ENCODE results near the gene KCNJ9. TPM values are rescaled to one million over a fixed set of nuclear protein-coding genes. Genes with fewer than 3 reads are reported as not detected.

KCNJ9 gene
- total and polyA plus RNA-seq, 2 donors (not counting 3 experiments of a cell fraction or from before 2014, with no cell fraction given) = not detected

GRCh38 chr1:160094806-160095205 is 13.5 kb downstream of the KCNJ9 start:
- no peak overlapping the region for H3K27ac ChIP-seq (ENCODE audit: insufficient read depth, low read depth, low read length)
- H4K20me1 ChIP-seq (replicated peaks; ENCODE audit: control insufficient read depth, extremely low read depth, insufficient read depth, low read length) = no peaks in the 10 kb centered on the region
- no peak for TF ChIP-seq JUN (IDR thresholded peaks at IDR 0.05; ENCODE audit: borderline replicate concordance, insufficient read depth, insufficient read length, low read depth)
- TF ChIP-seq MAX (IDR thresholded peaks at IDR 0.05; ENCODE audit: insufficient read depth, insufficient read length) = no peak
- no peak for TF ChIP-seq MYC (IDR thresholded peaks at IDR 0.05; ENCODE audit: low read depth, low read length)
- TF ChIP-seq POLR2AphosphoS5 (IDR thresholded peaks at IDR 0.05; ENCODE audit: insufficient read depth, low read depth, low read length) = no peak
- TF ChIP-seq CTCF (IDR thresholded peaks at IDR 0.05; ENCODE audit: extremely low read depth in 1 of 2, insufficient read depth in 1 of 2, low read depth in 1 of 2, low read length in 2 of 2) = no peak
- no peak for TF ChIP-seq FOS (IDR thresholded peaks at IDR 0.05; ENCODE audit: borderline replicate concordance, insufficient read depth, low read length)
- TF ChIP-seq POLR2A (IDR thresholded peaks at IDR 0.05; ENCODE audit: low read depth, low read length) = no peak
- no peaks in the 10 kb centered on the region for H3K27me3 ChIP-seq (ENCODE audit: control insufficient read depth in 2 of 2, insufficient read depth in 2 of 2, low read length in 2 of 2)
- no peaks in the 10 kb centered on the region for H3K79me2 ChIP-seq (ENCODE audit: control insufficient read depth, insufficient read depth, low read length)
- intact Hi-C loops (cut with micrococcal nuclease) = loop anchor here (5.0 kb wide), 1 partner anchor 158 kb away; no protein-coding TSS in a partner anchor
- no peak overlapping the region for H3K9ac ChIP-seq (replicated peaks; ENCODE audit: extremely low read depth, insufficient read depth, low read length)
- CTCF ChIA-PET = interaction anchor here (2.2 kb wide), 1 partner anchor 16 kb away, joined by 5 read pairs; no protein-coding TSS in a partner anchor
- FAIRE-seq (no peak), DNase-seq (ENCODE audit: low read depth, low spot score) (no peak)
- no peak overlapping the region for H3K4me3 ChIP-seq (replicated peaks in 1 of 3; ENCODE audit: insufficient read depth in 1 of 3, low read depth in 1 of 3, low read length in 3 of 3)
- no peak overlapping the region for H2AFZ ChIP-seq (ENCODE audit: low read depth, low read length)
- H3K4me2 ChIP-seq (ENCODE audit: insufficient read depth, low read length) = no peak overlapping the region
- no peaks in the 10 kb centered on the region for H3K9me3 ChIP-seq (replicated peaks; ENCODE audit: control insufficient read depth, insufficient read depth, low read length)
- dilution Hi-C loops (cut with MboI; ENCODE audit: extremely low pct_ligation_motif_present, low sequenced_read_pairs) = no loop called here
- POLR2A ChIA-PET = no interaction called here
- H3K9me1 ChIP-seq (replicated peaks; ENCODE audit: control insufficient read depth, extremely low read depth, insufficient read depth, low read length) = no peaks in the 10 kb centered on the region
- no TSS peak for BruUV-seq (replicated peaks)
- H3K4me1 ChIP-seq (ENCODE audit: control insufficient read depth, extremely low read depth, insufficient read depth, low read length) = peaks cover 7% of the 10 kb centered on the region
- H3K36me3 ChIP-seq (ENCODE audit: control insufficient read depth in 2 of 2, extremely low read depth in 1 of 2, insufficient read depth in 2 of 2, low read length in 2 of 2) = no peaks in the 10 kb centered on the region
